ENCODE measurements around the gene DHX29.

The DHX29 gene

DNA sequence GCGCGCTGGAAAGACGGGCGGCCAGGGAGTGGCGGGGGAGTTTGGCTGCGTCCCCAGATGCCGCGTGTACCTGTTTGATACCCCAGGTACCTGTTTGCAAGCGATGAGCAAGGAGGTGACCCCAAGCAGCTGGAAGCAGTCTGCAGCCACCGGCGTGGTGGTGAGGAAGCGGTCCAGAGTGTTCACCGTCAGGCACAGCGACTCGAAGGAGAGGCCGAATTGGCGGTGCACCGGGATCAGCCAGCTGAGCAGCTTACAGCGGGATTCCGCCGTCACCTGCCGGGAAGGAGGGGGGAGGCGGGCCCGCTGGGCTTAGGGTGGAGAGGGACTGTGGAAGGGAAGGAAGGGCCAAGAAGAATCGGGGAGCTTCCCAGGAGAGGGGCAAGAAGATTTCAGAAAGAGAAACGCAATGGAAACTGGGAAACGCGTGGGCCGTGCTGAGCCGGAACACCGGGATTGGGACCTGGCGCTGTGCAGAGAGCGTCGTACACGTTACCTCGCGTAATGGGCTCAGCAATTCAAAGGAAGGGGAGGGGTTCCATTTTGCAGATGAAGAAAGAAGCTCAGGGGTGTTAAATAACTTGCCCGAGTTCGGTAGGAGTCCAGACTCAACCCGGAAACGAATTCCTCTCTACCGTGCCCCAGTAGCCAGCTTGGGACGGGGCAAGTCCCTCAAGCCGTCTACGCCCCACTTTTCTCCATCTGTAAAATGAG is 75.1 kb downstream of the DHX29 start:
- Histone ChIP-seq H3K9ac (ENCODE audit: low read depth, low read length) (peak overlapping the region; percentile 62; the same call in 1 of the 2 replicates), H3K9me3 (ENCODE audit: control insufficient read depth, insufficient read depth, low read length) (no peaks in the 10 kb centered on the region), H3K4me1 (ENCODE audit: insufficient read depth, low read length) (peaks cover 4% of the 10 kb centered on the region), H3K36me3 (ENCODE audit: insufficient read depth, low read length) (no peaks in the 10 kb centered on the region)

DNA sequence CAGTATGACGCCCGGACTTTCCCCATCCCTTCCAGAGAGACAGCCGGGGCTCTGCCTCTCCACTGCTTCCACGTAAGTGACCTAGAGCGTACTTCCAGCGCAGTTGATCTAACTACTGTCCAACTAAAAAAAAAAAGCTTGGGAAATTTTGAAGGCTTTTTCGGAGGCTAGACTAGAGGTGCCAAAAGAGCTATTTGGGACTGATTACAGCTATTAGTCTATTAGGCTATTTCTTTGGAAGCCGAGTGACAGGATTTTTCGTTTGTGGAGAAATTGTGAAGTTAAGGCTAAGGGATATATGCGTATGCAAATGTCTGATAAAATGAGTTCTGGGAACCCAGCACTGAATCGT is 75.6 kb downstream of the DHX29 start:
- no peaks in the 10 kb centered on the region for H3K36me3 ChIP-seq (ENCODE audit: insufficient read depth, low read length)
- H3K9me3 ChIP-seq (ENCODE audit: control insufficient read depth, insufficient read depth, low read length): no peaks in the 10 kb centered on the region
- H3K4me1 ChIP-seq (ENCODE audit: insufficient read depth, low read length): peaks cover 4% of the 10 kb centered on the region
- H3K9ac ChIP-seq (ENCODE audit: low read depth, low read length): peak overlapping the region; percentile 62; the same call in 1 of the 2 replicates

DNA sequence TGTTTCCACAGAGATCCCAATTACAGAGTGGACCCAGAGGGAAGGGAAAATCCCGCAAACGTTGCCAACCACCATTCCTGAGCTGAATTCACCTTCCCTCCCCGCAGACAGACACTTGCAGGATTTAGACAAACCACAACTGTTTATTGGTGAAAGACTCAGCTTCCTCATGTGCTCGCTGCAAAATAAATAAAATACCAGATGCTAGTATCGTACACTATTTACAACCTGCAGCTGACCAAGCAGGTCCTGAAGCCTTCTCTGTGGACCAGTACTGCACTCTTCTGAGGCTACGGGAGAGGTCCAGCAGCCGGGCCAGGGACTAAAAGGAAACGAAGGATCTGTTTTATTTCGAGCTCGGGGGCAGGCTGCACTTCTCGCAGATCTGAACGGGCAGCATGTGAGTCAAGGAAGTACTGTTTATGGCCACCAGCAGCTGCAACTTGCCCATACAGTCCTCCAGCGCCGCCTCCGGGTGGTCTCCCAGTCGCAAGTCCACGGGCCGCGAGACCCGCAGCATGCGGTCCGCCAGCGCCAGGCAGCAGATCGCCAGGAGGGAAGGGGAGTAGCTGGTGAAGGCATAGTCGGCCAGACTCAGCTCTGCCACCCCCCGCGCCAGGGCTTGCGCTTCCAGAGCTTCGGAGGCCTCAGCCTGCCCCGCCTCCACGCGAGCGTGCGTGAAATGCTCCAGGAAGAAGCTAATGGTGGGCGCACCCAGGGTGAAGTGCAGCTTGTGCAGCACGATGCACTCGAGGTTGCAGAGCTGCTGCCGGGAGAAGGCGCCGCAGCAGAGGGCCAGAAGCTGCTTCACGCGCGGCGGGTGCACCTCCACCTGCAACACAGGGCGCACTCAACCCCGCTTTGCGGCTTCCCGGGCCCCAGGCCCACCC is 76.2 kb downstream of the DHX29 start:
- no peaks in the 10 kb centered on the region for H3K9me3 ChIP-seq (ENCODE audit: control insufficient read depth, insufficient read depth, low read length)
- H3K9ac ChIP-seq (ENCODE audit: low read depth, low read length): peak overlapping the region; percentile 27; the same call in 1 of the 2 replicates
- H3K36me3 ChIP-seq (ENCODE audit: insufficient read depth, low read length): no peaks in the 10 kb centered on the region
- H3K4me1 ChIP-seq (ENCODE audit: insufficient read depth, low read length): peaks cover 4% of the 10 kb centered on the region

DNA sequence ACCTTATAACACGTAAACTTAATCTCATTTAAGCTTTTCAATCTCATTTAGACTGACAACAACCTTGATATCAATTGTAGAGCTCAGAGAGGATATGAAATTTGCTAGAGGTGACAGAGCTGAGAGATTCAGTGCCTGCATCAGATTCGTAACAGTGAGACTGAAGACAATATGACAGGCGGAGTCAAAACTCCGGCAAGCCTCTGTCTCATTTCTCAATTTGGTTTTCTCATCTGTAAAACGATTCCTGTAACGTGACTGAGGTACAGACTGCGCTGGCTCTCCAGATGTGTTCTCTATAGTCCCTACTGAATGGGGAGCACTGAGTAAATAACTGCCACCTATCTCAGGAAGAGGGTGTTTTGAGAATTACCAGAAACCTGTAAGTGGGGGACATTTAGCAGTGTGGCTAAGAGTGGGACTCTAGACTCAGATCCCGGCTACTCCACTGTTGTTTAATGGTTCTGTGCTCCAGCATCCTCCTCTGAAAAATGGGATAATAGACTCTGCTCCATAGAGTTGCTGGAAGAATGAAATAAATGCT is 77.3 kb downstream of the DHX29 start:
- Histone ChIP-seq H3K9ac (ENCODE audit: low read depth, low read length) (no peak overlapping the region), H3K36me3 (ENCODE audit: insufficient read depth, low read length) (no peaks in the 10 kb centered on the region), H3K4me1 (ENCODE audit: insufficient read depth, low read length) (peaks cover 4% of the 10 kb centered on the region), H3K9me3 (ENCODE audit: control insufficient read depth, insufficient read depth, low read length) (no peaks in the 10 kb centered on the region)

DNA sequence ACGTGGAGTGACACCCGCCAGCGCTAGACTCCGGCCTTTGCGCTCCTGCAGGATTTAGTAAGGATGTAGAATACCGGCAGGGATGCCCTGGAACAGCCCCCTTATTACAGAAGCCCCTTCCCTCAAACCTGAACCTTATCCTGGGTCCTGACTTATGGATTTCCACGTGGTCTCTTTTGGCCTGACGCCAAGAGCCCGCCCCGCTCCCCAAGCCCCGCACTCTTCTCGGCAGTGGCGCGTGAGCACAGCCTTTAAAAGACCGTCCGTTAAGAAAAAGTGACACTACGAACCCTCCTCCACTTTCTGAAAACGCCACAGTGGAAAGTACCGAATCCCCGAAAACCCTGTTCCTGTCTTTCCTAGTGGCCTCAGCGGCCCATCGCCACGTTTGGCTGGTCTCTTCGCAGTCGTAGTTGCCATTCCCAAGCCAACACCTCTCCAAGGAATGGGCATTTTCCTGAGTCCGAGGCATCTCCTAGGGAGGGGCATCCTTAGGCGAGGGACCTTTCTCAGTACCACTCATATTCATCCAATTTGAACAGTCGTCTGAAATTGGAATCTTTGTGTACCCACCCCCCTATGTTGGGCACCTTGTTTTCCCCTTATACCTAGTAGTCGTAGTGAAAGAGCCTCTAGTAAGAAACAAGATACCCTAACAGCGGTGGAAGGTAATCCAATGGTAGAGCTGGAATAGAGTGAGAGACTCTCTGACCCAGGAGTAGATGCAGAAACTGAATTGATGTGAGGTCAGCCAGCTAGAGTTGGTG is 79.6 kb downstream of the DHX29 start:
- peak overlapping the region; percentile 62; the same call in 1 of the 2 replicates for H3K9ac ChIP-seq (ENCODE audit: low read depth, low read length)

DNA sequence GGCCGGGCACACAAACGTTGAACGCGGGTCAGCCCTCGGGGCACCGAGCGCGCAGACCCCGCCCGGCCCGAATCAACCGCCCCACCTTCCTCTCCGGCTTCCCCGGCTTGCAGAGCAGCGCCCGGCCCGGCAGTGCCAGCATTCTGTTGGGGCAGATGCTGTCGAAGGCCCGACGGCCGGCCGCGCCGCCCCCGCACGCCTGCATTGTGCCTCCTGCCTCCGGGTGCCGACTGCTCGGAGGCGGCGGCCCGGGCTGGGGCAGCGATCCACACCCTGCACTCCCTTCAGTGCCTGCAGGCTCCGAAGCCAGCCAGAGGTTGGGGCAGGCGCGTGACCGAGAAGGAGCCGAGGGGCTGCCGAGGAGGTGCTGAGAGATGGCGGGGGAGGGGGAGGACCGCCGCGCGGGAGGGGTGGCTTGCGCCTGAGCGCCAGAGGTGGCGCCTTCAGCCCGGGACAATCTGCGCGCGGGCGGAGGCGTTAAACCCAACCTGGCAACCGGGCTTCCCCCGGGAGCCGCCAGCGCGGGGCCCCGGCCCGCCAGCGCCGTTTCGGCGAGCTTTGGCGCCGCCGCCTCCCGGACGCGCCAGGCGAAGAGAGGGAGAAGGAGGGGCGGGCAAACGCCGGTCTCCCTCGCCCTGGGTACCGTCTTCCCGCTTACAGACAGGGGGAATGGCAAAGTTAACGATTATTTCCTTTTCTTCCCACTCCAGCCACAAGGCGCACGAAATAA is 80.4 kb downstream of the DHX29 start, which contains the start of gene MCIDAS:
TSS of gene MCIDAS (minus strand) at position 382 of the 730 bp plus-strand sequence. CDS start at position 205, 177 bp downstream.
- H3K9ac ChIP-seq (ENCODE audit: low read depth, low read length): peak within 1 kb of the TSS; percentile 62
- H3K9me3 ChIP-seq (ENCODE audit: control insufficient read depth, insufficient read depth, low read length): no peaks in the 10 kb centered on the region
- H3K36me3 ChIP-seq (ENCODE audit: insufficient read depth, low read length): no peaks in the 10 kb centered on the region
- H3K4me1 ChIP-seq (ENCODE audit: insufficient read depth, low read length): peaks cover 9% of the 10 kb centered on the region

More for the DNA sequence above, 79.6 kb downstream of the DHX29 start:
- Histone ChIP-seq H3K36me3 (ENCODE audit: insufficient read depth, low read length) (no peaks in the 10 kb centered on the region), H3K4me1 (ENCODE audit: insufficient read depth, low read length) (peaks cover 5% of the 10 kb centered on the region), H3K9me3 (ENCODE audit: control insufficient read depth, insufficient read depth, low read length) (no peaks in the 10 kb centered on the region)

DNA sequence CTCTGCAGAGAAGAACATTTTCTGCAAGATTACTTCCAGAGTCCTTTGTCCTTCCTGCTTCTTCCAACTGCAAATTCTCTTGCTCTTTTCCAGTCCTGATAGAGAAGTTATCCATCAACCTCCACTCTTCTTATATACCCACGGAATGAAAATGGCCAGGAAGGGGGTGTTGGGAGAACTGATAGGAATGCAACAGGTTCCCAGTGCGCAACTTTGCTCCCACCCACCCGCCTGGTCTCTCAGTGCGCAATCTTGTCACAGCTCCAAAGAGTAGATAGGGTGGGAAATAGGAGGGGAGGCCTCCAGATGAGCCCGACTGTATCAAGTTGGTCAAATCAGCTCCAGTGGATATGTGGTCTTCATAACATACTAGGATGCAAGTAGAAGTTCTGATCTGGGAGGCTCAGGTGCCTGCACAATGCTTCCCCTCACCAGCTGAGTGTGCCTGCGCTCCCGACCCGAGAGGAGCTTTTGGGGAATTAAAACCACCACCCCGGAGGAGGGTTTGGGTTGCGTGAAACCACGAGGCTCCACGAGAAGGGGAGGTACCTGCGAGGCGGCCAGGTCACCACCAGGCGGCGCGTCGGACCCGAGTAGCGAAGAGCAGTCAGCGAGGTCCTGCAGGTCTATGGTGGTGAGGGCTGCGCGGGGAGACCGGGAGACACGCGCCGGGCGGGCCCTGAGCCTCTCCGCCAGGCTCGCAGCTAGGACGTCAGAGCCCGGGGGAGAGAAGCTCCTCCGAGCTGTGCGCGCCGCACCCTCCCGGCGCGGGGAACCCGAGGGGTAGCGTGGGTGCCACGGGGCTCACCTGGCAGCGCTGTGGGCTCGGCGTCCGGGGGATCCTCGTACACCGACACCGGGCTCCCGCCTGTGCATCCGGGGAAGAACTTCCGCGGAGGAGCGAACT is 81.2 kb downstream of the DHX29 start:
- Histone ChIP-seq H3K36me3 (ENCODE audit: insufficient read depth, low read length) (no peaks in the 10 kb centered on the region), H3K4me1 (ENCODE audit: insufficient read depth, low read length) (peaks cover 9% of the 10 kb centered on the region), H3K9me3 (ENCODE audit: control insufficient read depth, insufficient read depth, low read length) (no peaks in the 10 kb centered on the region), H3K9ac (ENCODE audit: low read depth, low read length) (peak overlapping the region; percentile 62)

DNA sequence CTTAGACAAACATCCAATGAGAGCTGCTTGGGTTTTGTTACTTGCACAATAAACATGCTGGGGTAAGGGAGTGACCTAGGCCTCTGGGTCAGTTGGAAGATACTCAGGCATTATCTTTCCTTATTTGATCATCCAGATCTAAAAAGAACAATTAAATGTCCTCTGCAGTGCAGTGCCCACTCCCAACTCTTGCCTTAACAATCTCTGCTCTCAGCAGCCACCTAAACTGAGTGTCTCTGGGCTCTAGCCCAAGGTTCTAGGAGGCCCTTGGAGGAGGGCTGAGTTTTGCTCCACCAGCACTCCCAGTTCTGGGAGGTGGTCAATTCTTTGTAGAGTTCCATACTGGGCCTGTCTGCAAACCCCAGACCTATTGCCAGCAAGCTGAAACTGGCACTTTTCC is 82.1 kb downstream of the DHX29 start:
- no peaks in the 10 kb centered on the region for H3K9me3 ChIP-seq (ENCODE audit: control insufficient read depth, insufficient read depth, low read length)
- peaks cover 4% of the 10 kb centered on the region; the same call in 1 of the 2 replicates for H3K4me1 ChIP-seq (ENCODE audit: insufficient read depth, low read length)
- no peaks in the 10 kb centered on the region for H3K36me3 ChIP-seq (ENCODE audit: insufficient read depth, low read length)
- no peak overlapping the region for H3K9ac ChIP-seq (ENCODE audit: low read depth, low read length)

DNA sequence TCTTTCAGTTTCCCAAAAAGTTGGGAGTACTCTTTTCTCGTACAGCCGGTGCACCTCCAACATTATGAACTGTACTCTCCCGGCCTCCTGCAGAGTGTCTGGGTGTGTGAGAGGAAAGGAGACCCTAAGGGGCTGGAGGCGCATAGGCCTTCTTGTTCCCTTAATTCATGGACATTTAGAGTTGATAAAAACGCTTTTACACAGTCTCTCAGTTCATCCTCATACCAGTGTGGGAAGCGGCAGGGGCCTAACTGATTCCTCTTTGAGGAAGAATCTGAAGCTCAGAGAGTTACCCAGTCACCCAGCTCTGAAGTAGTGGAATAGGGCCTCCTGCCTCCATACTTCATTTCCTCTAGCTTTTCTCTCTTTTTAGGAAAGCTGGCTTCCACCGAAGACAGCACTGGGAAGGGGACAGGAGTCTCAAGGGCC is 83.7 kb downstream of the DHX29 start:
- no peaks in the 10 kb centered on the region for H3K9me3 ChIP-seq (ENCODE audit: control insufficient read depth, insufficient read depth, low read length)
- no peak overlapping the region for H3K9ac ChIP-seq (ENCODE audit: low read depth, low read length)
- H3K36me3 ChIP-seq (ENCODE audit: insufficient read depth, low read length): no peaks in the 10 kb centered on the region
- peaks cover 4% of the 10 kb centered on the region; the same call in 1 of the 2 replicates for H3K4me1 ChIP-seq (ENCODE audit: insufficient read depth, low read length)

DNA sequence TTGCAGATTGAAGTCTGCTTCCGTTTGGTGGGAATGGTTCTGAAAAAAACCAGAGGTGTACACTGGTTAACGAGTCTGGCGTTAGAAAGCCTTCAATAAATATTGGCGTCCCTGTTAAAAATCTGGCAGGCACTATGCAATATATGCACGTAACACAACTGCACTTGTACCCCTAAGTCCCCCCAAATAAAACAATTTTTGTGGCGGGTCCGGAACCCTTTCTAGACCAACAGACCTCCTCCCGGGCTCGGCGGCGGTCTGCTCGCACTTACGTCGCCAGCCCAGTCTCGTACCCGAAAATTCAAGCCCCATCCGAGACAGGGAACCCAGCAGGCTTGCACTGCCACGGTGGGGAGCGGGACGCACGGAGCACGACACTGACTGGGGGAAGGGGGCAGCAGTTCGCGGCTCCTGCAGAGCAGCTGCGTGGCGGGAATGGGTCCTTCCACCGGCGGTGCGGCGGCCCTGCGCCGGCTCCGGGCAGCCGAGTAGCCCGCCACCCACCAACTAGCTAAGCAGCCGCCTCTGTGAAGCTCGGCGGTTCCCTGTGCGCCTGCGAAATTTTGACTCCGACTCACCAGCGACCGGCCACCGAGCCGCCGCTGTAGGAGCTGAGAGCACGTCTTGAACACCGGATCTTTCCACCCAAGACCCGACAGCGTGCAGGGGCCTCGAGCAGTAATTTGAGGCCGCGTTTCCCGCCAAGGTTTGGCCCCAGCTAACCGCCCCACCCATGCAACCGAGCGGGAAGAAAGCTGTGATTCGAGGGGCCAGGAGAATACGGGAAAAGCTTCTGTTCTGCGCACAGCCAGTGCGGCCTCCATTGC is 84.3 kb downstream of the DHX29 start:
- H3K4me1 ChIP-seq (ENCODE audit: insufficient read depth, low read length): peaks cover 4% of the 10 kb centered on the region; the same call in 1 of the 2 replicates
- peak overlapping the region; percentile 33; the same call in 1 of the 2 replicates for H3K9ac ChIP-seq (ENCODE audit: low read depth, low read length)
- H3K36me3 ChIP-seq (ENCODE audit: insufficient read depth, low read length): no peaks in the 10 kb centered on the region
- no peaks in the 10 kb centered on the region for H3K9me3 ChIP-seq (ENCODE audit: control insufficient read depth, insufficient read depth, low read length)

DNA sequence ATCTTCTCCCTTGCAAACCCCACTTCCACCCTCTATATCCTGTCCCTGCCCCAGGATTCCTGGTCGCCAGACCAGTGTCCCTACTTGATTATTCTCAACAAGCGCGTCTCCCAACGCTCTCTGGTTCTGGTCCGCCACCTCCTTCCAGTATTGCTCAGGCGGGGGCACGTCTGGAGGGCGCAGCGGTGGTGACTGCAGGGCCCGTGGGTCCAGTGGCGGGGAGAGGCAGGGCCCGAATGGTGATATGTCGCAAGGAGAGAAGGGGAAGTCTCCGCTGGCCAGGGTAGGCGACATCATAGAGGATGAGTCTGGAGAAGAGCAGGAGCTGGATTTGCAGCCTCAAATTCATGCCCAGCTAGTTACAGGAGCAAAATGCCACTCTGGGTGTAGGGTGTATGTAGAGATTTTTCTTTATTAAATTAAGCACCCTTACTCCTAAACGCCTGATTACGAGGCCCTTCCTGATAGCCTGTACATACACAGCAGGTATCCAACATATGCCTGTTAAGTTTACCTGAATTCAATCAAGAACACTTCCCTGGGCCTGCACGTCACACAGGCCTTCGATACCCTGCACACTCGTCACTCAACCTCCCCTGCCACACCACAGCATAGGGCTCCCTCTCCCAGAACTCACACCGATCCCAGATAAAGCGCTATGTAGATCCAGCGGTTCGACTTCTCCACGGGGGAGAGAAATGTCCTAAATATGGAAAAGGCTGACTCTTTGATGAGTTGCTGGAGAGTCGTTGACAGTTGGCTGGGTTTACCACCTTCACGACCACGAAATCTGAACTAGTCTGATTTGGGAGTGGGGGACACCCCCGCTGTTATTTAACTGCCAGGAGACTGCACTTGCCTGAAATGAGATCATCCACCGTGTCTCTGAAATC is 85.2 kb downstream of the DHX29 start:
- H3K9me3 ChIP-seq (ENCODE audit: control insufficient read depth, insufficient read depth, low read length): no peaks in the 10 kb centered on the region
- peaks cover 4% of the 10 kb centered on the region; the same call in 1 of the 2 replicates for H3K4me1 ChIP-seq (ENCODE audit: insufficient read depth, low read length)
- H3K9ac ChIP-seq (ENCODE audit: low read depth, low read length): no peak overlapping the region; the same call in 1 of the 2 replicates
- H3K36me3 ChIP-seq (ENCODE audit: insufficient read depth, low read length): no peaks in the 10 kb centered on the region
